Activated T-cell treated with anti-CD3 and anti-CD28 coated beads for 24 hours (primary cell): ENCODE data around the gene SEC14L3.
"Not testable (repeated sequence)": the region's sequence is repeated elsewhere in the genome, so short reads cannot be mapped to it uniquely, and the experiment has no call there.

Experiments used
- DNase-seq: peaks from one replicate; pipeline ENCODE4 v3.0.0-alpha.2; 2020; ENCODE audit warnings: low read depth

The SEC14L3 gene

DNA sequence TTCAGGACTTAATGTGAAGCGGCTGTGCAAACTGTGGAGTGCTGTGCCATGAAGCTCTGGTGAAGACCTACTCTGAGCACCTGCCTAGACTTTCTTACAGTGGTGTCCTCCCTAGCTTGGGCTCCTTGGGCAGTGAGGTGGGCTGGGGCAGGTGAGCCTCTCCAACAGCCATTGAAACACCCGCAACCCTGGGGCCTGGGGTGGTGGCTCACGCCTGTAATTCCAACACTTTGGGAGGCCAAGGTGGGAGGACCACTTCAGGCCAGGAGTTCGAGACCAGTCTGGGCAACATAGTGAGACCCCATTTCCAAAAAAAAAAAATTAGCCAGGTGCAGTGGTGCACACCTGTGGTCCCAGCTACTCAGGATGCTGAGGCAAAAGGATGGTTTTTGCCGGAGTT is 14.3 kb upstream of the SEC14L3 start:
- no peak for DNase-seq

DNA sequence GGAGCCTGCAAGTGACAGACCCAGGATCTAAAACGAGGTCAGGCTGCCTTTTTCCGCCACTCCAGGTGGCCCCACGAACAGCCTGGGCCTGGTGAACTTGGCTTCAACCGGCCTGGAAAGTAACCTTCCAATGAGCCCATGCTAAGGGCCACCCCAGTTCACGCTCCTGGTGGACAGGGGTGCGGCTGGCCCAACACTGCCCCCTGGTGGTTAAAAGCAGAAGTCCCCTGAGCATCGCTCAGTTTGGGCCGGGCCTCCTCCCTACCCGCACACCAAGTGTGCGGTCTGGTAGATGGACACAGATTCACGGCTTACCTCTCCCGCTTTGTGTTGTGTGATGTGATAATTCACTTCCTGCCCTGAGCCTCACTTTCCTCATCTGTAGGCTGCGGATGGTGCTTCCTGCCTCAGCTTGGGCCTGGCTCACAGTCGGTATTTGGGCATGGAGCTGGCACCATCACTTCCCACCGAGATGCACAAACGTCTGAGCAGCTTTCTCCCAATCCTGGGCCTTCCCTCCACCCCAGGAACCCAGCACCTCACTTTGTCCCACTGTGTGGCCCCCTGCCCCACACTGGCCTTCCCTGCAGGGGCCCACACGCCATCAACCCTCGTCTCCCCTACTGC is 13.7 kb upstream of the SEC14L3 start:
- DNase-seq = peak; percentile 66

DNA sequence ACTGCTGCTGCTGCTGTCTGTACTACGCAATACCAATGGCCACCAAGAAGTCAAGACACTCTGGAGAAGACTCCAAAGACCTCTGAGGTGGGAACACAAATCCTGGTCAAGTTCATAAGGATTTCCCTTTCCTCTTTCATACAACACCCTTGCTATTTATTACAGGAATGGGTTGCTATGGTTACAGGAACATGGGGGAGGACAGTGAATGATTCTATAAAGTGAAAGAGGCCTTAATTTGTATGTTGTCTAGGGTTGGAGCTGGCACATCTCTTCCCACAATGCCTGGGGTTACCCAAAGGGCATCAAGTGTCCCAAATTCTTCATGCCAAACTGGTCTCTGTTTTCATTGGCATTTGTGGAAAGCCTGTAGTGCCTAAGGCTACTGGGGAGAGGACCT is 11.4 kb upstream of the SEC14L3 start:
- DNase-seq = no peak

DNA sequence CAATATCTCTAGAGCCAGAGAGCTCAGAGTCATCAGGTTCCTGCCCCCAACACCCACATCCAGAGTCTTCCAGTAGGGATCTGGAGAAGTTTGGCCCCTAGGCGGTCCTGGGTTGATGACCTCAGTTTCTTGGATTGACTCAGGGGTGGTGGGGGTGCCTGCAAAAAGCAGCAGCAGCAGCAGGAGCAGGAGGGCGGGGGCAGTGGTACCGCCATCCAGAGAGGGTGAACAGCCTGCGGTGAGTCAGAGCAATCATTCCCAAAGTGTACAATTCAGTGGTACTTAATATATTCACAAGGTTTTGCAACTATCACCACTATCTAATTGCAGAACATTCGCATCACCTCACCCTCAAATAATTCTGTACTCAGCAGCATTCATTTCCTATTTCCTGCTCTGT is 9.9 kb upstream of the SEC14L3 start:
- no peak for DNase-seq

DNA sequence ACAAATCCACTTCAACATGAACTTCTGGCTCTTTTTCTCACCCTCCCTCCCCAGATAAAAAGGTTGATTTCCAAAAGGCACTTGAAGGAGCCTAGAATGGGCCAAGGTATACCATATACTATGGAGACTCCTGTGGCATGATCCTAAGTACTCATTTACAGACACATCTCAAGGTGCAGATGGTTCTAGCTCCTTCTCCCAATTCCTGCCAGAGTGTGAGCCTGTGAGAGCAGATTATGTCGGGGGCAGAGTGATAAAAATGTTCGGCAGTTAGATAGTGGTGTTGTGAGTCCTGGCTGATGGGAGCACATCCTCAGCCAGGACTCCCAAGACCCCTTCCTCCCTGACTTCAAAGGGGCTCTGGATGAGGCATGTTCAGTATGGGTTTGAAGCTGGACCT is 8.2 kb upstream of the SEC14L3 start:
- DNase-seq = no peak

DNA sequence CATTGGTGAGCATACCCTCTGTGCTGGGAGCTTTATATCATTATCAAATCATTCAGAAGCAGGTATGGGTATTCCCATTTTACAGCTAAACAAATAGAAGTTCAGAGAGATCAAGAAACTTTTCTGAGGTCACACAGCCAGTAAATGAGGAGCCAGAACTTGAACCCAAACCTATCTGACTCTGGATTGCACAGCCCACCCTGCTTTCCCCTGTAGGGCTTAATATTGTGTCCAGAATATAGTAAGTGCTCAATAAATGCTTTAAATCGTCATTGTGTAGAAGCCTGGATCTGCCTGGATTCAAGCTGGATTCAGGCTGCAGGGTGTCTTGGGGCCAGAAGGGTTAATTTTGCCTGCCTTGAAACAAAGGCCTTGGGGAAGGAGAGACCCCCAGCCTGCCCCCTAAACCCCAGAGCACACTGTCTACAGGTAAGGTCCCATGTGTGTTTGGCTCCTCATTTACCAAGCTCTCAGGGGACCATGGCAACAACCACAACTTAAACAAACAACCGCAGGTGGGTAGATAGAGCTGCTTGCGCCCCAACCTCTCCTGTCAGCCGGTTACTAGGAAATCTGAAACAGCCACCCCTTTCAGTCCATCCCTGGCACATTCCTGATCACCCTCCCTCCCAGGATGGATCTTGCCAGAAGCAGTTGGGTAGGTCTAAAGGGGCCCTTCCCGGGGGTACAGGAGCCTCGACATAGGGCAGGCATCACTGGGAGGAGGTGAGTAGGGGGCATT is 3.0 kb upstream of the SEC14L3 start:
- DNase-seq = no peak

DNA sequence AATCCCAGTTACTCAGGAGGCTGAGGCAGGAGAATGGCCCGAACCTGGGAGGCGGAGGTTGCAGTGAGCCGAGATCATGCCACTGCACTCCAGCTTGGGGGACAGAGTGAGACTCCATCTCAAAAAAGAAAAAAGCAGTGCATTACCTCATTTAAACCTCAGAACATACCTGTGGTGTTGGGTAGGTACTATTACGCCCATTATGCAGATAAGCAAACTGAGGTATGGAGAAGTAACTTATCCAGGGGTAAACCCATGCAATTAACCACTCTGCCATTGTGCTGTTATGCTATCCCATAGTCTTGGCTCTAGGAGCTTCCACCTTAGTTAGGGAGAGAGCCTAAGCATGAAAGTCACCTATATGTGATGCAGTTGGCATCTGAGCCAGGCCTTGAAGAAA is 2.3 kb upstream of the SEC14L3 start:
- no peak for DNase-seq

DNA sequence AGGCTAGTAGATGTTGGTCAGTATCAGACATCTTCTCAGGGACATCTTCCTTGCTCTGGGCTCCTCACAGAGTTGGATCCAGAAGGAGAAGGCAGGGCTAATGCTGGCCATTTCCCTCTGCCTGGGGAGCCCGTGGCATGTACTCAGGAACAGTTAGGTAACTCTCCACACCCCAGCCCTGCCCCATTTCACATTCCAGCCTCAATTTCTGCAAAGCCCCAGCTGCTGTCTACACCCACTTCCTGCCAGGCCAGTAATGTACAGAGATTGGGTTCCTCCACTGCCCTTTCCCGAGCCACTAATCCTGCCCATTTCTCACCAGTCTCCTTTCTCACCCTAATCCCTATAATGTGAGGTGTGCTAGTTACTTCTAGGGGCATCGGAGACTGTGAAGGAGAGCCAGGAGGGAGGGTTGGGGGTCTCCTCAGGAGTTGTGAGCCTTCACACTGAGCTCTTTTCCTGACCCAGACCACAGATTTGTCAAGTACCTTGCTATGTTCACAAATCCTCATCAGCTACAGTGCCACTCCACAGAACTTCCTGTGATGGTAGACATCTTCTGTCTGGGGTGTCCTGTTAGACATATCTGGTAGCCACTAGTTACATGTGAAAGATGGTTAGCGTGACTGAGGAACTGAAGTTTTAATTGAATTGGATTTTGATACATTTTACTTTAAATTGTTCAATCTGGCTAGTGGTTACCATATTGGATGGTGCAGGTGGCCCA is 1.3 kb upstream of the SEC14L3 start:
- DNase-seq = no peak

DNA sequence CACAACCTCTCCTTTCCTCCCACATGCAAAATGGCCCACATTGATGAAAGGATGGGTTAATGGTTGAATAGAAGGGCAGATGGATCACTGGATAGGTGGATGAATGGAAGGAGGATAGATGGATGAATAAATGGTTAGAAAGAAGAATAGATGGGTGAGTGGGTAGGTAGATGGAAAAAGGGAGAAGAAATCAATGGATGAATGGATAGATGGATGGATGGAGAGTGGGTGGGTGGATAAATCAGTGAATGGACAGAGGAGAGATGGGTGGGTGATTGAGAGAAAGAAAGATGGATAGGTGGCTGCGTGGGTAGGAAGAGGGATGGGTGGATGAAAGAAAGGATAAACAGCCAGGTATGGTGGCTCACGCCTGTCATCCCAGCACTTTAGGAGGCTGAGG is 1.2 kb downstream of the SEC14L3 start:
- DNase-seq = no peak

DNA sequence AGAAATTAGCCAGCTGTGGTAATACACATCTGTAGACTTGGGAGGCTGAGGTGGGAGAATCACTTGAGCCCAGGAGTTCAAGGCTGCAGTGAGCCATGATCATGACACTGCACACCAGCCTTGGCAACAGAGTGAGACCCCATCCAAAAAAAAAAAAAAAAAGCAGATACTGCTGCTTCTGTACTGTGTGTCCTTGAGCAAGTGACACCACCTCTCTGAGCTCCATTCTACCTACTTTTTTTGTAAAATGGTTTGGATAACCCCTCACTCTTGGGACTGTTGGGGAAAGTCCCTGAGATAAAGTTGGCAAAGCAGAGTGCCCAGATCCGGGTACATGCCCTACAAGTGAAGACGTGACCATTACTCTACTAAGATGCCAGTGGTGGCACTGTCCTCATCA is 2.7 kb downstream of the SEC14L3 start:
- no peak for DNase-seq

DNA sequence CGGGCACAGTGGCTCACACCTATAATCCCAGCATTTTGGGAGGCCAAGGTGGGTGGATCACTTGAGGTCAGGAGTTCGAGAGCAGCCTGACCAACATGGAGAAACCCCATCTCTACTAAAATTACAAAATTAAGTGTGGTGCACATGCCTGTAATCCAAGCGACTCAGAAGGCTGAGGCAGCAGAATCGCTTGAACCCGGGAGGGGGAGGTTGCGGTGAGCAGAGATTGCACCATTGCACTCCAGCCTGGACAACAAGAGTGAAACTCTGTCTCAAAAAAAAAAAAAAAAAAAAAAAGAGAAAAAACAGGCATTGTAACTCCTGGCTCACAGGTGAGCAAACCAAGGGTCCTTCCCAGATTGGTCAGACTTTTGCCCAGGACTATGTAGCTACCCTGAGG is 11.3 kb downstream of the SEC14L3 start:
- DNase-seq = not testable (repeated sequence)

DNA sequence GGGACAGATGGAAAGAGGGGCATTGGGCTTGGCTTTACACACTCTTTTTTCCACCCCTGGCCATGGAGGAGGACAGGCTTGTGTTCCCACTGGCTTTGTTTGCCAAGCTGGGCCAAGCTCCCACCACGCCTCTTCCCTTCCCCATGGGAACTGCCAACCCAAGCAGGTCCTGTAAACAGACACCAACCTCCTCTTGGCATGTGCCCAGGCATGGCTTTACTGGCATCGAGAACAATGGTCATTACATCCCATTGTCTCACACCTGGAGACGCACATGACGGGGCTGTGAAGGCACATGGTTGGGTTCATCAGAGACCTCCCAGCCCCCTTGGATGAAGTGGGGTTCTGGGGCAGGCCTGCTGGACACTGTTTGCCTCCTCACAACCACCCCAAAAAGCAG is 11.7 kb downstream of the SEC14L3 start:
- no peak for DNase-seq

DNA sequence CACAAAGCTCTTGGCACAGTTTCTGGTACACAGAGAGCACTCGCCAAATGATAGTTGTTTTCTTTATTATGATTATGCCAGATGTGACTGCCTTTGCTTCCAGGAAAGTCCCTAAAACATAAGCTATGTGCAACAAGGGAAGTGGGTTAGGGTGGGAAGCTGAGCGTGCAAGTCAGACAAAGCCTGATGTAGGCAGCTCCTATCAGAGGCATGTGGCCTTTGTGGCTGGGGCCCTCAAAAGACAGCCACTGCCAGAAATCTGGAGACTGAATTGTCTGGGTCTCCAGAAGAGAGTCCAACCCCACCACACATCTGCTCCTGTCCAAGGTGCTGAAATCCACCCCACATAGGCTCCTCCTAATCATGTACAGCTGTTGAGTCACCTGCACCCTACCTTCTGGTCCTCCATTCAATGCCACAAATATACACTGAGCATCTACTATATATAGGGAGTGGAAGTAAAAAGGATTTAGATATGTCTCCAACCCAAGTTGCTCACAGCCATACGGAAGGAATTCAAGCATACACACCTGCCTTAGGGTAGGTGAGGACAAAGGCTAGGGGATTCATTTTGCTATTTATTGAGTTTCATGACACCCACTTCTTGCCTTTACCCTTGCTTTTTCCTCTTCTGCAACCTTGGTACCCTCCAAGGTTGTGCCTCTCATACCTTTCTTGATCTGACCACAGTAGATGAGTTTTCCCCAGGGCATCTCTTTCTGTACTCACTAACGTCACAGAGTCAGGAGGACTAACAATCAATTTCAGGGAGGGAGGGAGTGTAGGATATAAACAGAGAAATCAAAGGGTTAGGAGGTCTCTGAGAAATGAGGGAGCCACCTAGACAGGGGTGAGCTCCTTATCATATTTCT is 12.4 kb downstream of the SEC14L3 start:
- no peak for DNase-seq

DNA sequence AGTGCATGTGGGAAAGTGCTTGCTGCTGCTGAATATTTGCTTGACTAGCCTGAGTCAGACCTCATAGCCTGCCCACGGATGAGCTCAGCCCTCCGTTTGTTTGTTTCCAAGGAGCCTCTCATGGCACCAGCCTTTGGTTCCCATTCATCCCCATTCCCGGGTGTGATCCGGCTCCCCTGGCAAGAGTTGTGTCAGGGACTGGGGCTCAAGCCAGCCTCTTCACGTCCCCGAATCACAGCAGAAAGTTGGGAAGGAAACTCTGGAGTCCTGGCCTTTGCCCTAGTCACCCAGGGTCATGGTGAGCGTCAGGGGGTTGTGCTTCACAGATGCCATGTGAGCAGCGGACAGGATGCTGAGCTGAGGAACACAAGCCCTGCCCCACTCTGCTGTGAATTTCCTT is 13.8 kb downstream of the SEC14L3 start:
- DNase-seq = no peak

DNA sequence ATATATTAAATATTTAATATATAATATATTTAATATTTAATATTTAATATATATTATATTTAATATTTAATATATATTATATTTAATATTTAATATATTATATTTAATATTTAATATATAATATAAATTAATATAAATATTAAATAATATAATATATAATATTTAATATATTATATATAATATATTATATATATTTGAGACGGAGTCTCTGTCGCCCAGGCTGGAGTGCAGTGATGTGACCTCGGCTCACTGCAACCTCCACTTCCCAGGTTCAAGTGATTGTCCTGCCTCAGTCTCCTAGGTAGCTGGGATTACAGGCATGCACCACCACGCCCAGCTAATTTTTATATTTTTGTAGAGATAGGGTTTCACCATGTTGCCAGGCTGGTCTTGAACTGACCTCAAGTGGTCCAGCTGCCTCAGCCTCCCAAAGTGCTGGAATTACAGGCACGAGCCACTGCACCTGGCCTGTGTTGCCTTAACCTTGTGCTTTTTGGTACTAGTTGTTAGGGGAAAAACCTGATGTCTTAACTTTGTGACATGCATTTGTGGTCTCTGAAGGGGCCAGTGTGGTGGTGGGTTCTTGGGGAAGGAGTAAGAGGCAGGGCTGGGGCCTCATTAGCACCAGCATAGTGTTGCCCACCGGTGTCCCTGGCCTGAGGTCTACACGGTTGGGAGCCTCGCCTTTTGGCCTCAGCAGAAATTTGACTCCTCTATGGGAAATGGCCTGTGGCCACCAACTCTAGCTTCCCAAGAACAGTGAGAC is 16.6 kb downstream of the SEC14L3 start:
- DNase-seq = no peak

DNA sequence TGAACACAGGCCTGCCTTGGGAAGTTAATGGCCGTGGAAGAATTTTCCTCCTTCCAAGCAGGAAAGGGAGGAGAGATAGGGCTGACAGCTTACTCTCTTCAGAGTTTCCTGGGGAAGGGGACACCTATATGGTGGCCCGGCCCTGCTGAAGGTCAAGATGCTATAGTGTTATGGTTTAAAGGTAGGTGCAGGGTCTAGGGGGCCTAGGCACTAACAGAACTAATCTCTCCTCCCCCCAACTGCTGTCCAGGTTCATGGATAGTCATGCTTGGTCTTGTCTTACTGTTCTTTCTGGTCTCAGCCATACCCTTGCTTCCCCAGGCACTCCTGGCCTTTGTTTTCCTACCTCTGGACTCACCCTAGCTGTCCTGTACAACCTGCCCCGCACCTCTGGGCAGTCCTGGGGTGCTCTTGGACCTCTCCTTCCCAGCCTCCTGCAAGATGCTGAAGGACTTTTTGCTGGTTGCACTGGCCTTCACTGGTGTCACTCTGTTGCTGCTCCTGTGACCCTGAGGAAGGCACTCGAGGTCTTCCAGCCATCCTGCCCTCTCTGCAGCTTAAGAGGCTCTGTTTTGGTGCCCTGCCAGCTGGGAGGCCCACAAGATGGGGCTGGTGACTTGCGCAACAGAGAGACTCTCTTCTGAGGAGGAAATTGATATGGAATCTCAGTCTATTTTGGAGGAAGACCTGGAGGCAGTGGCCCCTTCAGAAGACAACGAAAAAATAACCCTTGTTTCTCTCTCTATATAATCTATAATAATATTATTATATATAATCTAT is 17.9 kb downstream of the SEC14L3 start:
- DNase-seq = no peak

DNA sequence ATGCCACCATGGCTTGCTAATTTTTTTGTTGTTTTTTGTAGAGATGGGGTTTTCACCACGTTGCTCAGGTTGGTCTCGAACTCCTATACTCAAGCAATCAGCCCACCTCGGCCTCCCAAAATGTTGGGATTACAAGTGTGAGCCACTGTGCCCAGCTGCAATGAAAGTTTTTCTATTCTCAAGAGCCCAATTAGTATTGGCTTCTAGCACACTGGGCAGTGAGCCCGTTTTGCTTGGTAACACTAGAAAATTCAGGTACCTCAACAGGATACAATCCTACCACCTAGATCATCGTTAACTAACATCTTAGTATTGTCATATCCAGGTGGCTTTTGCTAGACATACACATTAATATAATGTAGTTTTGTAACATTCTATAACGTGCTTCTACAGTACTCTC is 19.0 kb downstream of the SEC14L3 start:
- DNase-seq = no peak

DNA sequence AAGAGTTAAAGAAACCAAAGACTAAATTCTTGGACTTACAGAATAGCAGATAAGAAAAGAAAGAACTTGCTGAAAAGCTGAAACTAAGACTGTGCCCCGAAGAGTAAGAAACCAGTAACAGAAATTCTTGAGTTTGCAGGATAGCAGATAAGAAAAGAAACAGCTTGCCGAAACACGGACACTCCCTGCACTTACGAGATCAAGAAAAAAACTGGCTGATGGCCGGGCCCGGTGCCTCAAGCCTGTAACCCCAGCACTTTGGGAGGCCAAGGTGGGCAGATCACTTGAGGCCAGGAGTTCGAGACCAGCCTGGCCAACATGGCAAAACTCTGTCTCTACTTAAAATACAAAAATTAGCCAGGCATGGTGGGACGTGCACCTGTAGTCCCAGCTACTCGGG is 20.3 kb downstream of the SEC14L3 start:
- not testable (repeated sequence) for DNase-seq

DNA sequence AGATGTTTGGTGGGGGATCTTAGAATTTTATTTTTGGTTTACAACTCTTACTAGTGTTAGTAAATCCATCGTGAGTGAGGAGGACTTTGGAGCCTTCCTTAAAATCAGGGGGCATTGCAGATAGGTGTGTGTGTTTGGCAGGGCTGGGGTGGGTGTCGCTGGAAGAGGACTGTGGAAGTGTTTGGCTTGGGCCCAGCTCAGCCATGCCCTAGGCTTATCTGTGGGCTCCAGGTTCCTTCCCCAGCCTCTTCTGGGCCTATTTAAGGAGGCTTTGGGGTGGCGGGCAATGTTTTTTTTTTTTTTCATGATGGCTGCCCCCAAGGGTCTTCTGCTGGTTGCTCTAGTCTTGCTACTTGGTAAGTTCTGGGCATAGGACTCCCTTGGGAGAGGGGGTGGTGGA is 24.2 kb downstream of the SEC14L3 start:
- no peak for DNase-seq

DNA sequence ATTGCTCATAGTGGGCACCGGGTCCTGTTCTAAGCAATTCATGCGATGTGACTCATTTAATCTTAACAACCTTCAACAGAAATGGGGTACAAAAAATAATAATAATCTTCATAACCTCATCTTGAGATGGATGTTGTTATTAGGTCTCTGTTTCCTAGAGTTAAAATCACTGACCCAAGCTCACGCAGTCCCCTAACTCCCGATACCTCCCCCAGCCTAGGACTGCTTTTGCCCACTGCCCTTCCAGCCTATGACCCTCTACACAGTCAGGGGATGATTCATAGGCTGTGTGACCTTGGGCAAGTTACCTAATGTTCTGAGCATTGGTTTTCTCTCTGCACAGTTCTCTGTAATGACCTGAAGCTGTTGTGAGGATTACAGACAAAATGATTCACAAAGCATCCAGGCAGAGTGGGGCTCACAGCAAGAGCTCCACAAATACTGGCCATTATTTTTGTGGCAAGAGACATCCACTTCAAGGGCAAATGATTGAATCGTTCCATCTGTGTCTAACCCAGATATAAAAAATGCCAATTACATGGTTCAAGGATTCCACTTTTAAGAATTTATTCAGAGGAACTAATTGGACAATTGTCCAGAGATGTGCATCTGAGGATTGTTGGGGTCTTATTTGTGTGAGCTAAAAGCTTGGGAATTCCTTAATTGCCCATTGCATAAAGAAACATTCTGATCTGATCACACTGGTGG is 26.2 kb downstream of the SEC14L3 start:
- no peak for DNase-seq
